Measurements from ENCODE around the gene FRMD8.
A peak's percentile ranks its signal among the peaks of the same experiment; 100 is the strongest.
"Not testable (repeated sequence)": the region's sequence is repeated elsewhere in the genome, so short reads cannot be mapped to it uniquely, and the experiment has no call there.

The FRMD8 gene

DNA sequence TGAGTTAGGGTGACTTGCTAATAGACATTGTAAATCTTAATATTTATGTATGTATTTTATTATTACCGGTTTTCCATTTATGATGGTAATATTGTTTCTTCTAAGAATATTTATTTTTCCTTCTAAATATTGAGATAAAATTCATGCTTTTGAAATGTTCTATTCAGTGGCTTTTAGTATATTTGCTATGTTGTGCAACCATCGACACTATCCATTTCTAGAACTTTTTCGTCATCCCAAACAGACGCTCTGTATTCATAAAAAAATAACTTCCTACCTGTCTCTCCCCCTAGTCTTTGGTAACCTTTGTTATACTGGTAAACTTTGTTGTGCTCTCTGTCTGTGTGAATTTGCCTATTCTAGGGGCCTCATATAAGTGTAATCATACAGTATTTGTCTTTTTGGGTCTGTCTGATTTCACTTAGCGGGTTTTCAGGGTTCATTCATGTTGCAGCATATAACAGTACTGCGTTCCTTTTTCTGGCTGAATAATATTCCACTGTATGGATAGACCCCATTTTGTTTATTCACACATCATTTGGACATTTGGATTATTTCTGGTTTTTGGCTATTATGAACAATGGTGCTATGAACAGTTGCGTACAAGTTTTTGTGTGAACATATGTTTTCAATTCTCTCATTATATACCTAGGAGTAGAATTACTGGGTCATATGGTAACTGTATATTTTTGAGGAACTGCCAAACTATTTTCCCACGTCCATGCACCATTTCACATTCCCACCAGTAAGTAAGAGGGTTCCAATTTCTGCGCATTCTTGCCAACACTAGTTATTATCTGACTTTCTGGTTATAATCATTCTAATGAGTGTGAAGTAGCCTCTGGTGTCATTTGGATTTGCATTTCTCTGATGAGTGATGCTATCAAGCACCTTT lies 52.1 kb downstream of the FRMD8 start:
- DNase-seq = no peak

DNA sequence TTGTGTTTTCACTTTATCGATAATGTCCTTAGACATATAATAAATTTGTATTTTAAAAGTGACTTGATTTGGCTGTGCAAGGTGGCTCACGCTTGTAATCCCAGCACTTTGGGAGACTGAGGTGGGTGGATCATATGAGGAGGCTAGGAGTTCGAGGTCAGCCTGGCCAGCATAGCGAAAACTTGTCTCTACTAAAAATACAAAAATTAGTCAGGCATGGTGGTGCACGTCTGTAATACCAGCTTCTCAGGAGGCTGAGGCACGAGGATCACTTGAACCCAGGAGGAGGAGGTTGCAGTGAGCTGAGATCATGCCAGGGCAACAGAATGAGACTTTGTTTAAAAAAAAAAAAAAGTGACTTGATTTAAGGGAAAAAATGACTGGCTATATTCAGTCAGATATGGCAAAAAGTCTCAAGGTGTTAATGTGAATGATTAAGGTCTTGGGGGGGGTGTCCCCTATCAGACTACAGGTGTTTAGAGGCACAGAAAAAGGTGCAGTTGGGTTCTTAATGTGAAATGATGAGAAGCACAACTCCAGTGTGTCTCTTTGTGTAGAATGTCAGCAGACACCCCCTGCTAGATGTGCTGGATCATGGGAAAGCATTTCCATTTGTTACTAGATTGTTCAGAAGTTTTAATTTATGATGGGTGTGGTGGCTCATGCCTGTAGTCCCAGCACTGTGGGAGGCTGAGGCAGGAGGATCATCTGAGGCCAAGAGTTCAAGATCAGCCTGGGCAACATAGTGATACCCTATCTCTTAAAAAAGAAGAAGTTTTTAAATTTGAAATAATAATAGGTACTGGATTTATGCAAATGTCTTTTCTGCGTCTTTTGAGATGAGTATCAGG lies 53.1 kb downstream of the FRMD8 start:
- DNase-seq = no peak

DNA sequence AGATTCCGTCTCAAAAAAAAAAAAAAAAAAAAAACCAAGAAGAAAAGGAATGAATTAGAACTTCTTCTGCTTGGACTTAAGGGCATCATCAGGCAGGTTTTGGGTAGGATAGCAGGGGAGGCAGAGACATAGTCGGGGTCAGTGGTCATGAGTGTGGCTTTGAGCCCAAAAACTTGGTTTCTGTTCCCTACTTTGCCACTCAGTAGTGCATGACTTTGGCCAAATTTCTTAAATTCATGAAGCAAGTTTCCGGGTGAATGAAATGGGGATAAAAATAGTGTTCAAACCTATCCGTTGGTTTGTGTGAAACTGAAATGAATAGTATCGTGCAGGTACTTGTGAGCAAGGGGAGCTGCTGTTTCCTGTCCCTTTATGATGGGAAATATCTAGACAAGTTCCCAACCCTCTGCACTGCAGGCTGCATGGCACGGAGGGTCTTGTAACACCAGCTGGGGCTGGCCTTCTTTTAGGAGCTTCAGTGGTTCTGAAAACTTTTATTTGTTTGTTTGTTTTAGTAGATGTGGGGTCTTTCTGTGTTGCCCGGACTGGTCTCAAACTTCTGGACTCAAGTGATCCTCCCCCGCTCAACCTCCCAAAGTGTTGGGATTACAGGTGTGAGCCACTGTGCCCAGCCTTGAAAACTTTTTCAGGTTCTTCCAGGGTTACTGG lies 54.5 kb downstream of the FRMD8 start:
- no peak for DNase-seq

DNA sequence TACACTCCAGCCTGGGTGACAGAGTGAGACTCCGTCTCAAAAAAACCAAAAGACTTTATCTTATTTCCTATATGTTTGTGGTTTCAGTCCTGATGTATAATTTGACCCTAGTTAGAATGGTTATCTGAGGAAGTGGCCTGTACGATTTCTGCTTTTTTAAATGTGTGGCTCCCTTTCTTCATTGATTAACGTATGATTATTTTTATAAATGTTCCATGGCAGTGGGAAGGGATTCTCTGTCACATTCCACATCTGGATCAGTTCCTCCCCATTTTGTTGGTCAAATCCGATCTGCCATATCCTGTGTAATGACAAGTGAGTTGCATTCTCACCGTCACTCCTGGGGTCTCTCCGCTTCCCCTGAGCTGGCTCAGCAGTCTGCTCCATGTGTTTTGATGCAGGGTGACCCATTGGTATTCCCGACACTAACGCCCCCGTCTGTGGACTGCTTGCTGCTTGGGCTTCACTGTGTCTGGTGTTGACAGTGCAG lies 56.5 kb downstream of the FRMD8 start:
- no peak for DNase-seq

DNA sequence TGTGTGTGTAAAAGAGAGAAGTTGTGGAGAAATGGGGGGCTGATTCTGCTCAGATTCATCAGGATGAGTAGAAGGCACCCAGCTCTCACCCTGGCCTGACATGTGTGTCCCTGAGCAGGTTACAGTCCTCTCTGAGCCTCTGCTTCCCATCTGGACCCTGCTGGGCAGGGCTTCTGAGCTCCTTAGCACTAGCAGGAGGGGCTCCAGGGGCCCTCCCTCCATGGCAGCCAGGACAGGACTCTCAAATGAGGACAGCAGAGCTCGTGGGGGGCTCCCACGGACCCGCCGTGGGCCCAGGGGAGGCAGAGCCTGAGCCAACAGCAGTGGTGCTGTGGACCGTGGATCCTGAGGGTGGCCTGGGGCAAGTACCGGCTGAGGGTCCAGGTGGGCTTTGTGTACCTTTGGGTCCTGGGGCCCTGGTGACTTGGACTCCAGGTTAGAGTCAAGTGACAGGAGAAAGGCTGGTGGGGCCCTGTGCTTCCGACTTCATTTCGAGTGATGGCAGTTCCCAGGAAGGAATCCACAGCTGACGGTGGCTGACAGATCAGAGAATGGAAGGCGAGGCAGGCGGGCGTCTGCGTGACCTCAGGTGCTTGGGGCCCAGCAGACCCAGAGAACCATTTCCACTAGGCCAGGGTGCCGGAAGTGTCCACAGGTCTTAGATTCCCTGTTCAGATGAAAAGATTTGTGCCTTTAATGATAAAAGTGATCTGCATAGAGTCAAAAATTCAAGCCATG lies 58.0 kb downstream of the FRMD8 start:
- no peak for DNase-seq

DNA sequence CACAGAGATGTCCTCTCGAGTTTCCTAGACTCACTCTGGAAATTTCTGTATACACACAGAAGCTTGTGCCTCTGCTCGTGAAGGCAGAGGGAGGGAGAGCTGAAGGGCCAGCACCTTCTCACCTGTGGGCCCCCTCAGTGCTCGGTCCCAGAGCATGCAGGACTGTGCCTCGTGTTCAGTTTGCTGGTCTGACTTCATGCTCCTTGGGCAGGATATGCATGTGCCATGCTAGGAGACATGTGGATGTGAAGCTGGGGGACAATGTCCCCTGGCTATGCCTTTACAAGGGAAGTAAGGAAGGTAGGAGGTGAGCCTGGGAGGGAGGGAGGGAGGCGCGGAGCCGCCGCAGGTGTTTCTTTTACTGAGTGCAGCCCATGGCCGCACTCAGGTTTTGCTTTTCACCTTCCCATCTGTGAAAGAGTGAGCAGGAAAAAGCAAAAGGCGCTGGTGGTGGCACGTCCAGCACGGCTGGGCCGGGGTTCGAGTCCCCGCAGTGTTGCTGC lies 58.7 kb downstream of the FRMD8 start:
- DNase-seq = no peak

DNA sequence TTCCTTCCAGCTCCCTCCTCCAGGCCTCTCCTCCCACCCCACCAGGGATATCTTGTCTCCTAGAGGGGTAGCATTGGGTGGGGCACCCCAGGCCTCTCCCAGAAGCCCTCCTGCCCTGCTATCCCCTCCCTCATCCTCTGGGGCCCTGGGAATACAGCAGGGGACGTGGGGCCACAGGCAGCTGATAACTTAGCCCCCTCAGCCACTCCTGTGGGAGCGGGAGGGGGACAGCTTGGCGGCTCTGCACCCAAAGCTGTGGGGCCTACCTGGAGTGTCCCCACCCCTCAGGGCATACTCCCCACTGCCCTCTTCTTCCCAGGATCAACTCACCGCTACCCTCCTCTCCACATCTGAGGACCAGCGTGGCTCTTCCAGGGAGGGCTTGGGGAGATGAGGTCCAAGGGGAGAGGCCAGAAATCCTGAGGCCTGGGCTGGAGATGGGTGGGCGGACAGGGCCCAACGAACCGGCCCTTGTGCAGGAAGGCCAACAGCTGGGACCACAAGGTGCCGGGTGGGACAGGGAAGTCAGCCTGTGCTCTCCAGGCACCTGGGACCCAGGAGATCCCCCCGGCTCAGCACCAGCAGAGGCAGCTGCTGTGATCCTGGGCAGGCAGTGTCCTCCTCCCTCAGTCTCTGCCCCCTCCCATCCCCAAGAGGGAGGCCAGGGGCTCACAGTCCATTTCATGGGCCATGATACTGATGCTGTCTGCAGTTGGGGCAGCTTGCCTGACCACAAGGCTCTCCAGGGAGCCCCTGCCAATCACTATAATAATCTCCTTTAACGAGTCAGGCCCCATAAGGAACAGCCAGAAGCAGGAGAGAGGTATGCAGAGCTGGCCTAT lies 59.4 kb downstream of the FRMD8 start:
- DNase-seq = no peak

DNA sequence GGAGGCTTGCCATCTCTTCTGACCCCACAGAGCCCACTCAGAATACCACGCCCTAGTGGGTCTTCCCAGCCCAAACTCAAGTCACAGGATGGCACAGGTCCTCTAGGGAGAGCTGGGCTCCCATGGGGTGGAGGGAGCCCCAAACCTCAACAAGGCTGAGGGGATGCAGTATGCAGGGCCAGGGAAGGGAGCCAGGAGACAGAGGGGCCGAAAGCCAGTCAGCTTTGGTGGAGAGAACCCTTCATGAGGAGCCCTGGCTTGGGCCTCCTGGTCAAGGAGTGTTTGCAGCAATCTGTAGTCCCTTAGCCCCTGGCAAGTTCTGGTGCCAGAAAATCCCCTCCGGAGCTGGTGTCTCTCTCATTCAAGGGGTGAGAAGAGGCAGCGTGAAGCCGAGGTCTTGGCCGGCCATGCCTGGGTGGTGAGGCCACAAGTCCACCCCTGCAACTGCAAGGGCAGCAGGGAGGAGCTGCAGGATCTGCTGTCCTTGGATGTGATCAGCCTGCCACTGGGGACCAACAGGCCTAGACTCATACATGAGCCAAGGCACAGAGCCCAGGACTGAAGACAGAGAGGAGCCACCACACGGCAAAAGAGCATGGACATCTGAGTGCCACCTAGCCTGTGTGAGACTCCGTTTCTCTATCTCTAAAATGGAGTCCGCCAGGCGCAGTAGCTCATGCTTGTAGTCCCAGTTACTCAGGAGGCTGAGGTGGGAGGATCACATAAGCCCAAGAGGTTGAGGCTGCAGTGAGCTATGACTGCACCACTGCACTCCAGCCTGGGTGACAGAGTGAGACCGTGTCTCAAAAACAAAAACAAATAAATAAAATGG lies 60.2 kb downstream of the FRMD8 start:
- DNase-seq = no peak

DNA sequence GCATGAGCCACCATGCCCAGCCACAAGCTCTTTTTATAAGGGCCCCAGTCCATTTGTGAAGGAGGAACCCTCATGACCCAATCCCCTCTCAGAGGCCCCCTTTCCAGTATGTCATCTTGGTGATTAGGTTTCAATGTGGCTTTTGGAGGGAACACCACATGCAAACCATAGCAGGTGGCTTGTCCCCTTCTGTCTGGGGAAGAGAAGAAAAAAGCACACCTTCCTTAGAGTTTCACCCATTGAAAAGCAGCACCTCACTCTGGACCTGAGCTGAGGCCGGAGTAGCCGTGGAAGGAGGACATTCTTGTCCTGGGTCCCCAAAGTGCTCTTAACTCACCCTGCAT lies 61.6 kb downstream of the FRMD8 start:
- DNase-seq = no peak

DNA sequence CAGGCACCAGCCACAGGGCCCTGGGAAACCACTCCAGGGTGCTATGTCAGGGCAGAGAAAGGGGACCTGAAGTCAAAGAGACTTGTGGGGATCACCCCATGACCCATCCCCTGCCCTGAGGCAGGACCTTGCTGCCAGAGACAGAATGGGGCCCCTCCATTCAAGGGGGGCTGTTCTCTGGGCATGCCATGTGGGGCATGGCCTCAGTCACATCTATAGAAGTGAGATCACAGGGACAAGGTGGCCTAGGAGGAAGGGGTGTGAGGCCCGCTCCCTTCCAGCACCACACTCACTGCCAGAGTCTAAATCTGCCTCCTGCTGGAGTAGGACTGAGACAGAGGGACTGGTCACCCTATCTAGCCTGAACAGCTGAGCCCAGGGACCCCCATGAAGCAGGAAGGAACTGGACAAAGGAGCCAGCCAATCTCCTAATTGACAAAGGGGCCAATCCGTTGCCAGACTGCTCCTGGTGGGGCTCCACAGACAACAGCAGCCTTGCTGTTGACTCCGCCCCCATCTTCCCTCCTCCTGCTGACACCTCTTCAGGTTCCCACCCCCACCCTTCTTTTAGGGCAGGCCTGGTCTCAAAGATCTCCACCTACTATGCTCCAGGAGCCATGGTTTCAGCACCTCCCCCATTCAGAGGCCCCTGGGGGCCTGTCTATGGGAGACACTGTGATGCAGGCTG lies 62.1 kb downstream of the FRMD8 start:
- DNase-seq = no peak

DNA sequence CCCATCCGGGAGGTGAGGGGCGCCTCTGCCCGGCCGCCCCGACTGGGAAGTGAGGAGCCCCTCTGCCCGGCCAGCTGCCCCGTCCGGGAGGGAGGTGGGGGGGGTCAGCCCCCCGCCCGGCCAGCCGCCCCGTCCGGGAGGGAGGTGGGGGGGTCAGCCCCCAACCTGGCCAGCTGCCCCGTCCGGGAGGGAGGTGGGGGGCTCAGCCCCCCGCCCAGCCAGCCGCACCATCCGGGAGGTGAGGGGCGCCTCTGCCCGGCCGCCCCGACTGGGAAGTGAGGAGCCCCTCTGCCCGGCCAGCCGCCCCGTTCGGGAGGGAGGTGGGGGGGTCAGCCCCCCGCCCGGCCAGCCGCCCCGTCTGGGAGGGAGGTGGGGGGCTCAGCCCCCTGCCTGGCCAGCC lies 64.9 kb downstream of the FRMD8 start:
- not testable (repeated sequence) for DNase-seq

DNA sequence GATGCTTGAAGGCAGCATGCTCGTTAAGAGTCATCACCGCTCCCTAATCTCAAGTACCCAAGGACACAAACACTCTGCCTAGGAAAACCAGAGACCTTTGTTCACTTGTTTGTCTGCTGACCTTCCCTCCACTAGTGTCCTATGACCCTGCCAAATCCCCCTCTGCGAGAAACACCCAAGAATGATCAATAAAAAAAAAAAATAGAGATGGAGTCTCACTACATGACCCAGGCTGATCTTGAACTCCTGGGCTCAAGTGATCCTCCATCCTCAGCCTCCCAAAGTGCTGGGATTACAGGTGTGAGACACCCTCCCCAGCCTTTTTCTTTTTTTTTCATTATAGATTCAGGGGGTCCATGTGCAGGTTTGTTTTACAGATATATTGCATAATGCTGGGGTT lies 65.8 kb downstream of the FRMD8 start:
- not testable (repeated sequence) for DNase-seq

DNA sequence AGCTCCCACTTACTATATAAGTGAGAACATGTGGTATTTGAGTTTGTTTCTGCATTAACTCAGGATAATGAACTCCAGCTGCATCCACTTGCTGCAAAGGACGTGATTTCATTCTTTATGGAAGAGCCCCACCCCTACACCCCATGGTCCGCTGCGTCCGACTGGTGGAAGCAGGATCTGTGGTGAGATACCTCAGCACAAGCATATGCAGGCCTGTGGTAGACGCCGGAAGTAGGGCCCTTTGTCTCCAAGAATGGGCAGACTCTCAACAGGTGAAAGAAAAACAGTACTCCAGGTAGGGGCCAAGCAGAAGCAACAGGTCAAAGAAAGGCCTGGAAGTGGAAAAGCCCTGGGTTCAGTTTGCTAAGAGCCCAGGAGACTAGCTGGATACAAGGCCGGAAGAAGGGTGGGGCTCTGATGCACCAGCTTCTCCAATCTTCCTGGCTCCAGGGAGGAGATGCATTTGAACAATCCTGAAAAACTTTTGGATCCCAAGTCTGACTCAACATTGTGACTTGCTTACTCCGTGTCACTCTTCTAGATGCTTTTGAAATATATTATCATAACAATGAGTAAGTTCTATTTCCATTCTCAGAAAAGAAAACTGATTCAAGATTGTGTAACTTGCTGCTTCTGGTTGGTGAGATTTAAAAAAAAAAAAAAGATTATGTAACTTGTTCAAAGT lies 66.5 kb downstream of the FRMD8 start:
- DNase-seq = no peak

DNA sequence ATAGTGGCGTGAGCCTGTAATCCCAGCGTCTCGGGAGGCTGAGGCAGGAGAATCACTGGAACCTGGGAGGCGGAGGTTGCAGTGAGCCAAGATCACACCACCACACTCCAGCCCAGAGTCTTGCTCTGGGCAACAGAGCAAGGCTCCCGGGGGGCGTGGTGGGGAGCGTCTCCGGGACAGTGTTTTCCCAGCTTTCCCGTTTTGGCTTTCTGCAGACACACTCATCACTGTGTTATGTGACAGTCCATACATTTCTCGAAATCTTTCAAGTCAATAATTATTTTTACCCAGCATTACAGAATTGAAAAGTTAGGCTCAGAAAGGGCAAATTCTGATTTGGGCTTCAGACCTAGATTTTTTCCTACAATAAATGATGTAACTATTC lies 67.9 kb downstream of the FRMD8 start:
- no peak for DNase-seq

DNA sequence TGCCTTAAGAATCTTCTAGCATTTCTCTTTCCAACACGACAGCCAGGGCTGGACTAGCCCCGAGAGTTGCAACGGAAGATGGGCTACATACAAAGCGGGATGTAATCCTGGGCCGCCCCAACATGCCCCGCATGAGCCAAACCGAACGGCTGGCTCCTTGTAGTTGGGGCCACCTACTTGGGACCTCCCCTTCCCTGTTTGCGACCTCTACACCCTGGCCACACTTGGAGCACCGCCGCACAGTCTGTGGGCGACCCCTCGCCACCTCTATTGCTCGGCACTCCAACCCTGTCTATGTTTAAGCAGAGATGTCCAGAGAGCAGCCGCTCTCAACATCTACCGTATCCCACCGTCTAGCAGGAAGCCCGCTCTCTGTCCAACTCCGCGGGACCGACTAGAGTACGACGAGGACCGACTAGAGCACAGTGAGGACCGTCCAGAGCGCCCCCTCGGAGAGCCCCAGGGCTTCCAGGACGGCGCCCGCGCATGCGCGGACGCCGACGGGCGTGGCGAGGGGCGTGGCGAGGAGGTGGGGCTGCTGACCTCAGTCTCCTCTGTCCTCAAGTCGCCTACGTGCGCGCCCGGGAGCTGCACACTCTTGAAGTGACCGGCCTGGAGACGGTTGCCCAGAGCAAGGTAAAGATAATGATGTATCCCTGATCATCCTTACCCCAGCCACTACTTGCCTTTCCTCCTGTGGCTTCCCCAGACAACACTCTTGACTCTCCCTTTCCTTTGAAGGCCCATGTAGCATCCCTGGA lies 68.4 kb downstream of the FRMD8 start:
- DNase-seq = peak; percentile 83

DNA sequence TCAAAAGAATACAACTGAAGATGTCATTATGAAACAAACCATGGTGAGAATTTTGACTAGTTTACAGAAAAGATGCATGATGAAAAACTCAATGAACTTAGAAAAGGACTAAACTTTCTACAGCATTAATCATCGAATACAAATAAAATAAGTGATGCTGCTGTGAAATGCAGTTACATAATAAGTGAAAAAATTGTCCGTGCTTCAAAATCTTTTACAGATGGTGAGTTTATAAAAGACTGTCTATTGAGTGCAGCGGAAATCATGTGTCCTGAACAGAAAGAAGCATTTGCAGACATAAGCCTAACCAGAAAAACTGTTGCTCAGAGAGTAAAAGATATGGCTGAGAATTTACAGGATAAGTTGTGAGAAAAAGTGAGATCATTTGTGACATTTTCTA lies 70.0 kb downstream of the FRMD8 start:
- DNase-seq = no peak

DNA sequence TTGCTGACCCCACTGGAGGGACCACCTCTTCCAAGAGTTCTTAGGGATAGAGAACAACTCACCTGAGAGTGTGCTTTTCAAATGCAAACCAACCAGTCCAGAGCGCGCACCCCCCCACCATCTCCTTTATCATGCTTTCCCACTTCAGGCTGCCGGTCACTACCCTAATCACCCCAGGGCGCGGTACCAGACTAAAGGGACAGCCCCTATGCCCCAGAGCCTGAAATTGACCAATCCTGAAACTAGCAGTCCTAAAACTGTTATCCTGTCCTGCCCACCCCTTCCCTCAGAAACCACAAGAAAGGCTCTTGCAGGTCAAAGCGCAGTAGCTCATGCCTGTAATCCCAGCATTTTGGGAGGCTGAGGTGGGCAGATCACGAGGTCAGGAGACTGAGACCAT lies 73.1 kb downstream of the FRMD8 start:
- no peak for DNase-seq

All from DMS79 treated with DMSO at 0.1 percent for 48 hours (cell line).